IMR-90 (cell line): ENCODE results near the gene RAP1A. TPM values are rescaled to one million over a fixed set of nuclear protein-coding genes. Genes with fewer than 3 reads are reported as not detected.

Experiments used
- ATAC-seq: fragments of 200-7000 bp; cut with Tn5 transposase; 2 replicates; pipeline ENCODE4 v1.9.1; 2020; ENCODE audit warnings: low read depth, mild to moderate bottlenecking, moderate library complexity
- BruUV-seq: library from RNA; stranded (reverse); fragments of 400-500 nt; replicated peaks from 2 replicates; lab custom pipeline; 2021; lab: Mats Ljungman, UMichigan
- CTCF ChIA-PET: fragments of 300-600 bp; formaldehyde crosslinking; extraction: SDS; loops from one replicate; lab custom pipeline; 2021; ENCODE audit warnings: antibody characterized with exemption; lab: Yijun Ruan, JAX
- POLR2A ChIA-PET: fragments of 300-600 bp; sonication (Branson Sonifier 250); formaldehyde crosslinking; loops from one replicate; lab custom pipeline; 2022; ENCODE audit warnings: antibody characterized with exemption; ENCODE audit not compliant: unreplicated experiment; lab: Charles Lee
- DNase-seq: peaks from one replicate; pipeline ENCODE4 v3.0.0; 2013
- H2AFZ ChIP-seq: replicated peaks from 2 replicates; pipeline ENCODE3; 2013; ENCODE audit warnings: low read length, mild to moderate bottlenecking; ENCODE audit not compliant: poor library complexity
- H2AK5ac ChIP-seq: 2 replicates; pipeline ENCODE4 v1.6.1; 2013; ENCODE audit warnings: low read depth, low read length, inconsistent platforms
- H2AK9ac ChIP-seq: replicated peaks from 2 replicates; pipeline ENCODE3; 2013; ENCODE audit warnings: mild to moderate bottlenecking, low read depth, low read length, moderate library complexity; ENCODE audit not compliant: poor library complexity
- H2BK120ac ChIP-seq: 2 replicates; pipeline ENCODE4 v1.6.1; 2013; ENCODE audit warnings: low read depth, low read length, inconsistent platforms
- H2BK15ac ChIP-seq: 3 replicates; pipeline ENCODE4 v1.6.1; 2013; ENCODE audit warnings: low read depth, low read length, inconsistent platforms
- H2BK20ac ChIP-seq: 2 replicates; pipeline ENCODE4 v1.6.1; 2013; ENCODE audit warnings: low read depth, mild to moderate bottlenecking, inconsistent platforms, low read length, moderate library complexity
- H2BK5ac ChIP-seq: 2 replicates; pipeline ENCODE4 v1.6.1; 2013; ENCODE audit warnings: mild to moderate bottlenecking, low read depth, low read length, inconsistent platforms; ENCODE audit not compliant: poor library complexity, severe bottlenecking
- H3K14ac ChIP-seq: replicated peaks from 2 replicates; pipeline ENCODE4 v1.6.1; 2013; ENCODE audit warnings: low read depth, low read length, inconsistent platforms
- H3K18ac ChIP-seq: 2 replicates; pipeline ENCODE4 v1.6.1; 2013; ENCODE audit warnings: low read depth, low read length, control low read depth
- H3K23ac ChIP-seq: 2 replicates; pipeline ENCODE4 v1.6.1; 2013; ENCODE audit warnings: low read depth, low read length, inconsistent platforms
- H3K27ac ChIP-seq: 2 replicates; pipeline ENCODE4 v1.5.1; 2013; ENCODE audit warnings: mild to moderate bottlenecking, control low read depth, low read length; ENCODE audit not compliant: insufficient read depth
- H3K27me3 ChIP-seq: 2 replicates; pipeline ENCODE4 v1.6.1; 2013; ENCODE audit warnings: low read length; ENCODE audit not compliant: control insufficient read depth, insufficient read depth
- H3K36me3 ChIP-seq: 2 replicates; pipeline ENCODE4 v1.6.1; 2013; ENCODE audit warnings: low read length, mixed read lengths; ENCODE audit not compliant: control insufficient read depth, insufficient read depth
- H3K4ac ChIP-seq: 2 replicates; pipeline ENCODE4 v1.6.1; 2013; ENCODE audit warnings: low read depth, low read length, inconsistent platforms
- H3K4me1 ChIP-seq: 2 replicates; pipeline ENCODE4 v1.6.1; 2013; ENCODE audit warnings: low read length, mixed read lengths; ENCODE audit not compliant: control insufficient read depth, insufficient read depth
- H3K4me2 ChIP-seq: 2 replicates; pipeline ENCODE4 v1.6.1; 2013; ENCODE audit warnings: low read depth, mild to moderate bottlenecking, control low read depth, low read length, moderate library complexity
- H3K4me3 ChIP-seq: 2 replicates; pipeline ENCODE4 v1.5.1; 2013; ENCODE audit warnings: low read depth, mild to moderate bottlenecking, control low read depth, low read length, moderate library complexity; ENCODE audit not compliant: insufficient read depth
- H3K56ac ChIP-seq: 2 replicates; pipeline ENCODE4 v1.6.1; 2013; ENCODE audit warnings: low read length, inconsistent platforms; ENCODE audit not compliant: insufficient read depth; ENCODE audit errors: extremely low read depth
- H3K79me1 ChIP-seq, 2 experiments: 2 replicates each; pipeline ENCODE4 v1.6.1; 2013; ENCODE audit warnings: low read length in 2 of 2, inconsistent platforms in 1 of 2, low read depth in 1 of 2
- H3K9ac ChIP-seq: 2 replicates; pipeline ENCODE4 v1.6.1; 2013; ENCODE audit warnings: low read depth, low read length, control low read depth
- H3K9me1 ChIP-seq: 2 replicates; pipeline ENCODE4 v1.6.1; 2013; ENCODE audit warnings: low read length, inconsistent platforms; ENCODE audit not compliant: insufficient read depth
- H3K9me3 ChIP-seq: 2 replicates; pipeline ENCODE4 v1.6.1; 2013; ENCODE audit warnings: low read length; ENCODE audit not compliant: control insufficient read depth, insufficient read depth
- H4K20me1 ChIP-seq: 2 replicates; pipeline ENCODE4 v1.6.1; 2013; ENCODE audit warnings: low read length, inconsistent platforms; ENCODE audit not compliant: insufficient read depth
- H4K5ac ChIP-seq: 2 replicates; pipeline ENCODE4 v1.6.1; 2013; ENCODE audit warnings: mild to moderate bottlenecking, low read depth, low read length, control low read depth
- H4K8ac ChIP-seq, 2 experiments: 2 replicates each; pipeline ENCODE4 v1.6.1; 2013; ENCODE audit warnings: low read depth in 2 of 2, low read length in 2 of 2, control low read depth in 1 of 2, inconsistent platforms in 1 of 2
- H4K91ac ChIP-seq: 2 replicates; pipeline ENCODE4 v1.6.1; 2013; ENCODE audit warnings: low read depth, low read length, inconsistent platforms; ENCODE audit not compliant: insufficient read depth
- BHLHE40 ChIP-seq: fragments of 150-350 bp; IDR thresholded peaks from 2 replicates; pipeline ENCODE4 v1.6.1; 2016; ENCODE audit warnings: mild to moderate bottlenecking, low read depth, low read length
- CEBPB ChIP-seq: IDR thresholded peaks from 2 replicates; pipeline ENCODE4 v1.6.1; 2012; ENCODE audit warnings: low read depth, low read length, improper control_type of control experiment
- CHD1 ChIP-seq: IDR thresholded peaks from 2 replicates; pipeline ENCODE4 v1.6.1; 2012; ENCODE audit warnings: low read depth, low read length, improper control_type of control experiment
- CTCF ChIP-seq: conservative IDR thresholded peaks from 2 replicates; pipeline ENCODE4 v1.5.1; 2012; ENCODE audit warnings: mild to moderate bottlenecking, low read depth, low read length, improper control_type of control experiment
- ELK1 ChIP-seq: fragments of 150-350 bp; IDR thresholded peaks from 2 replicates; pipeline ENCODE4 v1.6.1; 2016; ENCODE audit warnings: low read depth, mild to moderate bottlenecking, low read length, moderate library complexity, borderline replicate concordance
- FOS ChIP-seq: fragments of 150-350 bp; IDR thresholded peaks from 2 replicates; pipeline ENCODE4 v1.6.1; 2016; ENCODE audit warnings: low read depth, low read length
- MAFK ChIP-seq: IDR thresholded peaks from 2 replicates; pipeline ENCODE4 v1.6.1; 2012; ENCODE audit warnings: low read depth, low read length, improper control_type of control experiment
- MAZ ChIP-seq: IDR thresholded peaks from 2 replicates; pipeline ENCODE4 v1.6.1; 2012; ENCODE audit warnings: low read depth, mild to moderate bottlenecking, low read length, improper control_type of control experiment, moderate library complexity, borderline replicate concordance
- MXI1 ChIP-seq: IDR thresholded peaks from 2 replicates; pipeline ENCODE4 v1.6.1; 2012; ENCODE audit warnings: low read depth, mild to moderate bottlenecking, low read length, moderate library complexity, borderline replicate concordance
- NFE2L2 ChIP-seq: fragments of 150-350 bp; IDR thresholded peaks from 2 replicates; pipeline ENCODE4 v1.6.1; 2016; ENCODE audit warnings: low read depth, mild to moderate bottlenecking, low read length
- POLR2A ChIP-seq: IDR thresholded peaks from 2 replicates; pipeline ENCODE4 v1.6.1; 2012; ENCODE audit warnings: mild to moderate bottlenecking, low read depth, low read length
- RAD21 ChIP-seq: IDR thresholded peaks from 2 replicates; pipeline ENCODE4 v1.6.1; 2012; ENCODE audit warnings: low read length, improper control_type of control experiment
- RCOR1 ChIP-seq: IDR thresholded peaks from 2 replicates; pipeline ENCODE4 v1.6.1; 2012; ENCODE audit warnings: mild to moderate bottlenecking, low read length, improper control_type of control experiment; ENCODE audit not compliant: insufficient replicate concordance
- RFX5 ChIP-seq: IDR thresholded peaks from 2 replicates; pipeline ENCODE4 v1.8.0; 2012; ENCODE audit warnings: low read depth, mild to moderate bottlenecking, low read length, moderate library complexity
- SMC3 ChIP-seq: fragments of 150-350 bp; IDR thresholded peaks from 2 replicates; pipeline ENCODE4 v1.6.1; 2016; ENCODE audit warnings: low read depth, mild to moderate bottlenecking, antibody characterized with exemption, low read length, moderate library complexity
- USF2 ChIP-seq: fragments of 150-350 bp; IDR thresholded peaks from 2 replicates; pipeline ENCODE4 v1.6.1; 2017; ENCODE audit warnings: mild to moderate bottlenecking, antibody characterized with exemption, low read length, low read depth
- dilution Hi-C: fragments of 300-500 bp; cut with HindIII; formaldehyde crosslinking; loops from one replicate; pipeline ENCODE4 v1.14.3; 2018; ENCODE audit warnings: low sequenced_read_pairs; ENCODE audit not compliant: unreplicated experiment
- in situ Hi-C: fragments of 300-500 bp; cut with MboI; formaldehyde crosslinking; loops from 3 replicates; pipeline ENCODE4 v1.14.3; 2019; ENCODE audit warnings: low sequenced_read_pairs, inconsistent platforms, mixed read lengths
- intact Hi-C: fragments of 100-400 bp; cut with micrococcal nuclease; formaldehyde crosslinking; loops from 2 replicates; pipeline ENCODE4 v1.10.0; 2022
- polyA plus RNA-seq, 3 experiments: library from polyadenylated mRNA; depleted of rRNA; stranded (reverse); fragments of >200 nt; gene quantifications; 2 replicates each; pipeline ENCODE4 v1.2.3, GENCODE V29; 2012; ENCODE audit warnings: low replicate concordance in 1 of 3
- total RNA-seq: library from RNA; depleted of rRNA; stranded (reverse); fragments of >200 nt; gene quantifications from 2 replicates; pipeline ENCODE4 v1.2.3, GENCODE V29; 2012

RAP1A gene
- total and polyA plus RNA-seq, 2 of the 4 experiments (the other 2 are of a cell fraction) = 18.1 to 43.6 TPM

- H3K36me3 ChIP-seq = peaks cover 20% of the 10 kb centered on the region
- no peak overlapping the region for H2AK9ac ChIP-seq
Observed at GRCh38 chr1:111699268-111699667, 79.7 kb downstream of the RAP1A start.

More at GRCh38 chr1:111699268-111699667, 79.7 kb downstream of the RAP1A start:
- no peak overlapping the region for H4K8ac ChIP-seq
- H3K4ac ChIP-seq = no peak overlapping the region
- no peak overlapping the region for H4K5ac ChIP-seq
- H3K27ac ChIP-seq = no peak overlapping the region
- ATAC-seq = no peak
- H4K91ac ChIP-seq = no peak overlapping the region
- H2BK15ac ChIP-seq = no peak overlapping the region
- H2BK20ac ChIP-seq = no peak overlapping the region
- no peaks in the 10 kb centered on the region for H3K27me3 ChIP-seq
- ChIA-PET CTCF (no interaction called here), POLR2A (interaction anchor here (0.6 kb wide), 1 partner anchor 840 kb away, joined by 4 read pairs; no protein-coding TSS in a partner anchor)
- H3K56ac ChIP-seq = no peak overlapping the region
- no peak overlapping the region for H3K14ac ChIP-seq
- intact Hi-C loops (no loop called here), dilution Hi-C loops (no loop called here), in situ Hi-C loops (no loop called here)
- H3K4me3 ChIP-seq = no peak overlapping the region
- peaks cover 3 to 24% of the 10 kb centered on the region in 2 experiments; a peak in 2 of 4 replicates for H3K79me1 ChIP-seq
- H3K4me1 ChIP-seq = no peaks in the 10 kb centered on the region
- H2BK120ac ChIP-seq = no peak overlapping the region
- TF ChIP-seq NFE2L2 (no peak), RFX5 (no peak), MAFK (no peak), BHLHE40 (no peak), RCOR1 (no peak), MAZ (no peak), CTCF (no peak), CEBPB (no peak), USF2 (no peak), SMC3 (no peak), CHD1 (no peak), FOS (no peak), RAD21 (no peak), ELK1 (no peak), MXI1 (no peak), POLR2A (no peak)
- no TSS peak for BruUV-seq
- no peak overlapping the region for H3K23ac ChIP-seq
- H3K9me1 ChIP-seq = 0 out of 2 replicates have a peak, but pooled peaks cover 2% of the 10 kb centered on the region
- no peak overlapping the region for H2AK5ac ChIP-seq
- H3K9me3 ChIP-seq = no peaks in the 10 kb centered on the region
- no peak overlapping the region for H2BK5ac ChIP-seq
- no peak overlapping the region for H3K9ac ChIP-seq
- H2AFZ ChIP-seq = no peak overlapping the region
- no peak overlapping the region for H3K18ac ChIP-seq
- no peak for DNase-seq
- no peak overlapping the region for H3K4me2 ChIP-seq
- H4K20me1 ChIP-seq = no peaks in the 10 kb centered on the region; the same call in 1 of the 2 replicates
